HG03460 (cell line): Measurements from ENCODE around the gene RIMBP3B.
"Not testable (repeated sequence)": the region's sequence is repeated elsewhere in the genome, so short reads cannot be mapped to it uniquely, and the experiment has no call there.

Experiments used
- ATAC-seq: cut with Tn5 transposase; IDR thresholded peaks from one replicate; pipeline ENCODE4 v1.9.1; 2021; ENCODE audit not compliant: unreplicated experiment

The RIMBP3B gene

GRCh38 chr22:21383701-21384467 is at the start of gene RIMBP3B:
TSS of gene RIMBP3B (plus strand) at chr22:21383751. CDS start at chr22:21383859, 108 bp downstream.
- ATAC-seq: peak; percentile 71

- not testable (repeated sequence) for ATAC-seq
Measured at GRCh38 chr22:21357527-21357926, 26.0 kb upstream of the RIMBP3B start.

- ATAC-seq: not testable (repeated sequence)
Measured at GRCh38 chr22:21360525-21360924, 23.0 kb upstream of the RIMBP3B start.

- ATAC-seq: not testable (repeated sequence)
Measured at GRCh38 chr22:21362473-21362872, 21.1 kb upstream of the RIMBP3B start.

GRCh38 chr22:21363061-21363460 is 20.5 kb upstream of the RIMBP3B start:
- ATAC-seq: not testable (repeated sequence)

GRCh38 chr22:21363803-21364202 is 19.7 kb upstream of the RIMBP3B start:
- not testable (repeated sequence) for ATAC-seq

GRCh38 chr22:21364362-21364761 is 19.2 kb upstream of the RIMBP3B start:
- not testable (repeated sequence) for ATAC-seq

GRCh38 chr22:21365337-21365736 is 18.2 kb upstream of the RIMBP3B start:
- ATAC-seq: not testable (repeated sequence)

- ATAC-seq: not testable (repeated sequence)
Measured at GRCh38 chr22:21368603-21369310, 14.8 kb upstream of the RIMBP3B start.

- ATAC-seq: not testable (repeated sequence)
Measured at GRCh38 chr22:21375880-21376279, 7.7 kb upstream of the RIMBP3B start.

GRCh38 chr22:21384468-21385357 is 1.2 kb downstream of the RIMBP3B start:
- ATAC-seq: peak; percentile 33

GRCh38 chr22:21389480-21389879 is 5.9 kb downstream of the RIMBP3B start:
- ATAC-seq: not testable (repeated sequence)

GRCh38 chr22:21390013-21390412 is 6.5 kb downstream of the RIMBP3B start:
- ATAC-seq: not testable (repeated sequence)

- not testable (repeated sequence) for ATAC-seq
Measured at GRCh38 chr22:21394613-21395012, 11.1 kb downstream of the RIMBP3B start.

- not testable (repeated sequence) for ATAC-seq
Measured at GRCh38 chr22:21401197-21401969, 17.8 kb downstream of the RIMBP3B start.

- not testable (repeated sequence) for ATAC-seq
Measured at GRCh38 chr22:21402763-21403314, 19.3 kb downstream of the RIMBP3B start.

GRCh38 chr22:21407139-21407538 is 23.6 kb downstream of the RIMBP3B start:
- not testable (repeated sequence) for ATAC-seq

- not testable (repeated sequence) for ATAC-seq
Measured at GRCh38 chr22:21407792-21408191, 24.2 kb downstream of the RIMBP3B start.

- ATAC-seq: not testable (repeated sequence)
Measured at GRCh38 chr22:21416375-21416774, 32.8 kb downstream of the RIMBP3B start.

- ATAC-seq: peak; percentile 58
Measured at GRCh38 chr22:21417227-21417746, 33.7 kb downstream of the RIMBP3B start, which contains the start of gene HIC2. TSS of gene HIC2 (plus strand) at chr22:21417371. CDS start at chr22:21442832, 25,461 bp downstream.
